SK-N-SH (cell line): ENCODE data around the gene ZHX3. TPM values are rescaled to one million over a fixed set of nuclear protein-coding genes. Genes with fewer than 3 reads are reported as not detected.

Experiments
- CTCF ChIA-PET: fragments of 300-600, 350-600 bp; formaldehyde crosslinking; extraction: SDS; loops from one replicate; lab custom pipeline; 2021; lab: Yijun Ruan, JAX
- POLR2A ChIA-PET: fragments of 350-600 bp; sonication (Branson Sonifier 250); formaldehyde crosslinking; extraction: SDS; loops from one replicate; lab custom pipeline; 2020; ENCODE audit warnings: antibody characterized with exemption, inconsistent platforms; lab: Yijun Ruan, JAX
- DNase-seq: peaks from one replicate; pipeline ENCODE4 v3.0.0; 2012
- H2AFZ ChIP-seq: fragments of 200-600 bp; sonication (generic); 2 replicates; pipeline ENCODE4 v1.8.1; 2016; ENCODE audit warnings: antibody characterized with exemption, mild to moderate bottlenecking, low read depth
- H3F3A ChIP-seq: fragments of 200-600 bp; sonication (generic); replicated peaks from 2 replicates; pipeline ENCODE3; 2016; ENCODE audit warnings: antibody characterized with exemption, mild to moderate bottlenecking; ENCODE audit not compliant: insufficient read depth
- H3K27ac ChIP-seq, 2 experiments: fragments of 200-500 bp in 1 of 2; fragments of 200-600 bp in 1 of 2; sonication (Bioruptor generic) in 1 of 2; sonication (generic), shearing (Covaris generic) in 1 of 2; 2 replicates each; pipeline versions ENCODE4 v1.5.1 to v1.6.1; 2014 to 2016; ENCODE audit warnings: low read depth in 2 of 2, inconsistent platforms in 1 of 2, low read length in 1 of 2, mild to moderate bottlenecking in 1 of 2, mixed read lengths in 1 of 2
- H3K27me3 ChIP-seq: fragments of 200-600 bp; sonication (generic), shearing (Covaris generic); 2 replicates; pipeline ENCODE4 v1.6.1; 2016; ENCODE audit warnings: mixed run types; ENCODE audit not compliant: insufficient read depth
- H3K36me3 ChIP-seq, 2 experiments: fragments of 200-500 bp in 1 of 2; fragments of 200-600 bp in 1 of 2; sonication (Bioruptor generic) in 1 of 2; sonication (generic) in 1 of 2; replicated peaks in 1 of 2; 2 replicates each; pipeline versions ENCODE3 to v1.5.1; 2014 to 2016; ENCODE audit warnings: low read length in 1 of 2, mild to moderate bottlenecking in 1 of 2; ENCODE audit not compliant: insufficient read depth in 2 of 2, control insufficient read depth in 1 of 2
- H3K4me1 ChIP-seq, 2 experiments: fragments of 200-500 bp in 1 of 2; fragments of 200-600 bp in 1 of 2; sonication (Bioruptor generic) in 1 of 2; sonication (generic), shearing (Covaris generic) in 1 of 2; 2 replicates each; pipeline versions ENCODE4 v1.5.1 to v1.6.1; 2014 to 2016; ENCODE audit warnings: low read depth in 1 of 2, low read length in 1 of 2, mixed run types in 1 of 2; ENCODE audit not compliant: insufficient read depth in 2 of 2, control insufficient read depth in 1 of 2
- H3K4me2 ChIP-seq: fragments of 200-600 bp; sonication (generic), shearing (Covaris generic); 2 replicates; pipeline ENCODE4 v1.6.1; 2017; ENCODE audit warnings: mixed run types
- H3K4me3 ChIP-seq, 2 experiments: fragments of 200-500 bp in 1 of 2; fragments of 200-600 bp in 1 of 2; sonication (Bioruptor generic) in 1 of 2; sonication (generic), shearing (Covaris generic) in 1 of 2; 2 replicates each; pipeline versions ENCODE4 v1.5.1 to v1.8.1; 2014 to 2016; ENCODE audit warnings: low read depth in 2 of 2, inconsistent platforms in 1 of 2, low read length in 1 of 2, mild to moderate bottlenecking in 1 of 2, mixed read lengths in 1 of 2, moderate library complexity in 1 of 2
- H3K79me2 ChIP-seq: fragments of 200-600 bp; sonication (generic); 2 replicates; pipeline ENCODE4 v1.8.1; 2017; ENCODE audit warnings: mild to moderate bottlenecking; ENCODE audit not compliant: insufficient read depth
- H3K9ac ChIP-seq: fragments of 200-600 bp; sonication (generic); 2 replicates; pipeline ENCODE4 v1.6.1; 2017; ENCODE audit warnings: mixed run types
- H3K9me2 ChIP-seq: fragments of 200-600 bp; sonication (generic); 2 replicates; pipeline ENCODE4 v1.6.1; 2017; ENCODE audit warnings: mixed run types
- H3K9me3 ChIP-seq: fragments of 200-600 bp; sonication (generic); 2 replicates; pipeline ENCODE4 v1.6.1; 2017; ENCODE audit warnings: mixed run types, mild to moderate bottlenecking, moderate library complexity
- H4K20me1 ChIP-seq: fragments of 200-600 bp; sonication (generic); 2 replicates; pipeline ENCODE4 v1.6.1; 2017; ENCODE audit warnings: mild to moderate bottlenecking, mixed run types; ENCODE audit not compliant: insufficient read depth
- CHD2 ChIP-seq: fragments of 150-350 bp; IDR thresholded peaks from 2 replicates; pipeline ENCODE4 v1.6.1; 2018; ENCODE audit warnings: low read length; ENCODE audit not compliant: partially characterized antibody
- ELF1 ChIP-seq: IDR thresholded peaks from 2 replicates; pipeline ENCODE4 v1.4.0; 2012
- EP300 ChIP-seq, 2 experiments: IDR thresholded peaks; 2 replicates each; pipeline versions ENCODE4 v1.4.0 to v1.6.1; 2012; ENCODE audit warnings: borderline replicate concordance in 1 of 2, low read depth in 1 of 2, low read length in 1 of 2
- EZH2phosphoT487 ChIP-seq: fragments of 200-600 bp; sonication (generic); IDR thresholded peaks from 2 replicates; pipeline ENCODE4 v1.6.1; 2017; ENCODE audit warnings: low read depth, mixed run types, mild to moderate bottlenecking, antibody characterized with exemption, moderate library complexity, borderline replicate concordance
- FOSL2 ChIP-seq: IDR thresholded peaks from 2 replicates; pipeline ENCODE4 v1.4.0; 2012; ENCODE audit warnings: low read depth, mild to moderate bottlenecking, moderate library complexity, borderline replicate concordance
- FOXM1 ChIP-seq: IDR thresholded peaks from 2 replicates; pipeline ENCODE4 v1.4.0; 2012; ENCODE audit warnings: low read depth, mild to moderate bottlenecking
- GATA2 ChIP-seq: sonication (generic); formaldehyde crosslinking; IDR thresholded peaks from 2 replicates; pipeline ENCODE4 v1.5.0; 2020; ENCODE audit warnings: mild to moderate bottlenecking, missing genetic modification reagents
- MAX ChIP-seq: IDR thresholded peaks from 2 replicates; pipeline ENCODE4 v1.4.0; 2012; ENCODE audit warnings: low read depth
- MEF2A ChIP-seq: IDR thresholded peaks from 2 replicates; pipeline ENCODE4 v1.4.0; 2012; ENCODE audit warnings: low read depth, borderline replicate concordance
- MXI1 ChIP-seq: IDR thresholded peaks from 2 replicates; pipeline ENCODE4 v1.6.1; 2012; ENCODE audit warnings: mild to moderate bottlenecking, low read depth, low read length, improper control_type of control experiment
- PBX3 ChIP-seq: IDR thresholded peaks from 2 replicates; pipeline ENCODE4; 2012
- RCOR1 ChIP-seq: fragments of 150-350 bp; IDR thresholded peaks from 2 replicates; pipeline ENCODE4 v1.6.1; 2017; ENCODE audit warnings: antibody characterized with exemption, low read length
- RFX5 ChIP-seq: IDR thresholded peaks from 2 replicates; pipeline ENCODE4 v1.6.1; 2012; ENCODE audit warnings: mild to moderate bottlenecking, improper control_type of control experiment, low read length
- RXRA ChIP-seq: IDR thresholded peaks from 2 replicates; pipeline ENCODE4 v1.4.0; 2012; ENCODE audit warnings: low read depth, mild to moderate bottlenecking, borderline replicate concordance
- TEAD4 ChIP-seq: IDR thresholded peaks from 2 replicates; pipeline ENCODE4 v1.4.0; 2012; ENCODE audit warnings: mild to moderate bottlenecking, borderline replicate concordance; ENCODE audit not compliant: insufficient read depth
- USF2 ChIP-seq: fragments of 150-350 bp; IDR thresholded peaks from 2 replicates; pipeline ENCODE4 v1.6.1; 2017; ENCODE audit warnings: antibody characterized with exemption, low read length, low read depth, borderline replicate concordance
- YY1 ChIP-seq: IDR thresholded peaks from 2 replicates; pipeline ENCODE4 v1.4.0; 2012; ENCODE audit warnings: low read depth, mild to moderate bottlenecking
- WGBS: methylation state at CpG from one replicate; pipeline ENCODE4 v1.1.6; 2017; ENCODE audit warnings: low lambda C conversion rate; 5-methylcytosine and 5-hydroxymethylcytosine counted together
- polyA plus RNA-seq, 3 experiments: library from polyadenylated mRNA; depleted of rRNA; stranded (reverse); fragments of >200 nt; gene quantifications; 2 replicates each; pipeline ENCODE4 v1.2.3, GENCODE V29; 2012

Gene ZHX3
- polyA plus RNA-seq, 1 of the 3 experiments (the other 2 are of a cell fraction) = 6.0 TPM

GRCh38 chr20:41299899-41300298 lies 17.6 kb downstream of the ZHX3 start:
- H3K4me3 ChIP-seq = no peak overlapping the region
- no peaks in the 10 kb centered on the region for H3K36me3 ChIP-seq
- no peak overlapping the region for H3K9ac ChIP-seq
- no peaks in the 10 kb centered on the region for H3K27me3 ChIP-seq
- WGBS = 85% methylated on average over 3 of the region's 3 CpGs
- no peaks in the 10 kb centered on the region for H3F3A ChIP-seq
- no peak overlapping the region for H2AFZ ChIP-seq
- CTCF ChIA-PET = interaction anchor here (1.9 kb wide), 1 partner anchor 40 kb away, joined by 6 read pairs; no protein-coding TSS in a partner anchor
- no peak overlapping the region for H3K4me2 ChIP-seq
- no peak overlapping the region for H3K27ac ChIP-seq
- H3K4me1 ChIP-seq = no peaks in the 10 kb centered on the region
- H3K9me2 ChIP-seq = no peaks in the 10 kb centered on the region
- TF ChIP-seq PBX3 (0 out of 2 replicates have a peak, but pooled peaks have one; percentile 6), MAX (no peak), FOXM1 (no peak)
- H3K79me2 ChIP-seq = peaks cover 56% of the 10 kb centered on the region; the same call in 1 of the 2 replicates
- H3K9me3 ChIP-seq = no peaks in the 10 kb centered on the region
- 0 out of 2 replicates have a peak, but pooled peaks cover 7% of the 10 kb centered on the region for H4K20me1 ChIP-seq
- POLR2A ChIA-PET = no interaction called here
- DNase-seq = no peak

GRCh38 chr20:41293269-41294037 lies 24.1 kb downstream of the ZHX3 start:
- Histone ChIP-seq H3K9me2 (no peaks in the 10 kb centered on the region), H3K36me3 (no peaks in the 10 kb centered on the region), H3K9me3 (no peaks in the 10 kb centered on the region), H3K79me2 (peaks cover 34% of the 10 kb centered on the region; the same call in 1 of the 2 replicates), H3K4me3 (no peak overlapping the region)
- no peak for TF ChIP-seq EZH2phosphoT487
- no peak for TF ChIP-seq USF2
- TF ChIP-seq RXRA = no peak
- TF ChIP-seq PBX3 = no peak
- TF ChIP-seq ELF1 = no peak
- TF ChIP-seq RCOR1 = no peak
- no peak for TF ChIP-seq GATA2 (CRISPR knock-in tag)
- TF ChIP-seq TEAD4 = no peak
- no peak for TF ChIP-seq MEF2A
- no peak for TF ChIP-seq EP300 (IDR thresholded peaks at IDR 0.05; ENCODE audit: borderline replicate concordance in 1 of 2, low read depth in 1 of 2, low read length in 1 of 2)
- no peak for TF ChIP-seq FOSL2
- TF ChIP-seq MAX = no peak
- TF ChIP-seq CHD2 = no peak
- TF ChIP-seq YY1 = no peak
- TF ChIP-seq MXI1 = no peak
- no peak for TF ChIP-seq RFX5
- TF ChIP-seq, all 33 proteins: peak for 0
- 97% methylated on average over 2 of the region's 2 CpGs for WGBS
- CTCF ChIA-PET = interaction anchor here (1.0 to 2.1 kb wide), 3 partner anchors 14 to 61 kb away, joined by 3 to 7 read pairs (median 3); no protein-coding TSS in a partner anchor
- Histone ChIP-seq H3K27ac (no peak overlapping the region), H3K27me3 (no peaks in the 10 kb centered on the region), H3K4me2 (no peak overlapping the region), H3K4me1 (peaks cover 0 to 7% of the 10 kb centered on the region in 2 experiments; a peak in 2 of 4 replicates), H3K9ac (no peak overlapping the region), H3F3A (no peaks in the 10 kb centered on the region), H2AFZ (no peak overlapping the region), H4K20me1 (no peaks in the 10 kb centered on the region)
- POLR2A ChIA-PET = no interaction called here
- DNase-seq = no peak
